Esophagus muscularis mucosa (tissue), 3 donors: ENCODE data around the gene CST1.

Experiments
- POLR2A ChIP-seq: fragments of 450-650 bp; IDR thresholded peaks from one replicate; pipeline ENCODE4 v1.6.1; 2017; ENCODE audit warnings: antibody characterized with exemption, moderate library complexity, mild to moderate bottlenecking, low read depth
- TF ChIP-seq, protein P1 (sequence below), 3 experiments: fragments of 200-600 bp in 2 of 3; fragments of 450-650 bp in 1 of 3; sonication (generic) in 2 of 3; IDR thresholded peaks; one replicate each; pipeline ENCODE4 v1.5.1; 2017 to 2019; ENCODE audit warnings: antibody characterized with exemption in 3 of 3, mild to moderate bottlenecking in 2 of 3, moderate library complexity in 1 of 3

DNA sequence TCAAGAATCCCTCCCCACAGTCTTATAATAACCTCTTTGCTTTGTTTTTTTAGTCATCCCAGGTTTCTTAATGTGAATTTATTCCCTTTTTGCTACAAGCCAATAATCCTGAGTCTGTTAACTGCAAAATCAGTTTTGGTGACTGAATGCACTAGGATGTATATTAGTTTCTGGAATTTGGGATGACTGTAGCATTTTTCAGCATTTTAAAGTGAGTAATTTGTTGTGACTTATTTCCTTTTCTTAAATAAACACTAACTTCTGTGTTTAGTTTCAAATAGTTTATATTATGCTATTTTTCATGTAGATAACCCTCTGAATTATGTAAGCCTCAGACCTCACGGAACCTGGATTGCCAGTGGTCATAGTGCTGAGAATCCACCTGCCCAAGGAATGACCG lies 5.5 kb downstream of the CST1 start:
- no peak for TF ChIP-seq POLR2A
- TF ChIP-seq, protein P1, sequence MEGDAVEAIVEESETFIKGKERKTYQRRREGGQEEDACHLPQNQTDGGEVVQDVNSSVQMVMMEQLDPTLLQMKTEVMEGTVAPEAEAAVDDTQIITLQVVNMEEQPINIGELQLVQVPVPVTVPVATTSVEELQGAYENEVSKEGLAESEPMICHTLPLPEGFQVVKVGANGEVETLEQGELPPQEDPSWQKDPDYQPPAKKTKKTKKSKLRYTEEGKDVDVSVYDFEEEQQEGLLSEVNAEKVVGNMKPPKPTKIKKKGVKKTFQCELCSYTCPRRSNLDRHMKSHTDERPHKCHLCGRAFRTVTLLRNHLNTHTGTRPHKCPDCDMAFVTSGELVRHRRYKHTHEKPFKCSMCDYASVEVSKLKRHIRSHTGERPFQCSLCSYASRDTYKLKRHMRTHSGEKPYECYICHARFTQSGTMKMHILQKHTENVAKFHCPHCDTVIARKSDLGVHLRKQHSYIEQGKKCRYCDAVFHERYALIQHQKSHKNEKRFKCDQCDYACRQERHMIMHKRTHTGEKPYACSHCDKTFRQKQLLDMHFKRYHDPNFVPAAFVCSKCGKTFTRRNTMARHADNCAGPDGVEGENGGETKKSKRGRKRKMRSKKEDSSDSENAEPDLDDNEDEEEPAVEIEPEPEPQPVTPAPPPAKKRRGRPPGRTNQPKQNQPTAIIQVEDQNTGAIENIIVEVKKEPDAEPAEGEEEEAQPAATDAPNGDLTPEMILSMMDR (IDR thresholded peaks at IDR 0.05), result no peak
